ENCODE measurements around the gene SLC11A1.

- no peak for TF ChIP-seq EZH2 (IDR thresholded peaks at IDR 0.05; ENCODE audit: low read length, unreplicated experiment)
- TF ChIP-seq CTCF (conservative IDR thresholded peaks at IDR 0.05; ENCODE audit: low read depth, low read length), result no peak
Measured at GRCh38 chr2:218435003-218435982, 53.2 kb downstream of the SLC11A1 start.

Measured in PC-3 (cell line).